Thyroid gland (tissue), 4 donors: ENCODE results near the gene LGALSL.

ENCODE experiments used
- CTCF ChIP-seq, 6 experiments: fragments of 200-600 bp in 3 of 6; fragments of 450-650 bp in 3 of 6; sonication (generic) in 3 of 6; IDR thresholded peaks; one replicate each; pipeline ENCODE4 v1.5.1; 2016 to 2019; ENCODE audit warnings: antibody characterized with exemption in 6 of 6, mild to moderate bottlenecking in 2 of 6, inconsistent platforms in 1 of 6, moderate library complexity in 1 of 6
- POLR2A ChIP-seq, 2 donors: fragments of 450-650 bp; IDR thresholded peaks; one replicate each; pipeline ENCODE4 v1.6.1; 2017; ENCODE audit warnings: antibody characterized with exemption in 2 of 2, mild to moderate bottlenecking in 2 of 2, moderate library complexity in 1 of 2

GRCh38 chr2:64437883-64438282 lies 16.1 kb upstream of the LGALSL start:
- TF ChIP-seq POLR2A (IDR thresholded peaks at IDR 0.05) (no peak), CTCF (IDR thresholded peaks at IDR 0.05) (no peak)
